Osteocyte (in vitro differentiated cells): ENCODE measurements around the gene TMEM18. TPM values are rescaled to one million over a fixed set of nuclear protein-coding genes. Genes with fewer than 3 reads are reported as not detected.

Experiments
- DNase-seq: peaks from one replicate; pipeline ENCODE4 v3.0.0; 2021; ENCODE audit warnings: mixed read lengths; ENCODE audit not compliant: unreplicated experiment; ENCODE audit errors: extremely low spot score
- H3K27ac Mint-ChIP-seq: one replicate; pipeline ENCODE4 v1.8.0; 2021; ENCODE audit warnings: mild to moderate bottlenecking, mixed read lengths; ENCODE audit not compliant: unreplicated experiment
- H3K27me3 Mint-ChIP-seq: one replicate; pipeline ENCODE4 v1.8.0; 2021; ENCODE audit warnings: mixed read lengths; ENCODE audit not compliant: unreplicated experiment
- H3K36me3 Mint-ChIP-seq: one replicate; pipeline ENCODE4 v1.8.0; 2021; ENCODE audit warnings: mixed read lengths; ENCODE audit not compliant: unreplicated experiment
- H3K4me1 Mint-ChIP-seq: one replicate; pipeline ENCODE4 v1.8.0; 2021; ENCODE audit warnings: mixed read lengths; ENCODE audit not compliant: unreplicated experiment
- H3K4me3 Mint-ChIP-seq: one replicate; pipeline ENCODE4 v1.8.0; 2021; ENCODE audit warnings: mild to moderate bottlenecking, moderate library complexity, mixed read lengths; ENCODE audit not compliant: unreplicated experiment
- H3K9me3 Mint-ChIP-seq: one replicate; pipeline ENCODE4 v1.8.0; 2021; ENCODE audit warnings: mixed read lengths; ENCODE audit not compliant: unreplicated experiment
- CTCF ChIP-seq: fragments of 200-600 bp; sonication (generic); IDR thresholded peaks from 2 replicates; pipeline ENCODE4 v1.5.0; 2021; ENCODE audit warnings: antibody characterized with exemption, mild to moderate bottlenecking, moderate library complexity
- total RNA-seq: library from RNA; stranded (reverse); gene quantifications from 2 replicates; pipeline ENCODE4 v1.2.1, GENCODE V29; 2021

TMEM18 gene
- total RNA-seq, 1 donor from 2014 or later: 32.8 TPM

DNA sequence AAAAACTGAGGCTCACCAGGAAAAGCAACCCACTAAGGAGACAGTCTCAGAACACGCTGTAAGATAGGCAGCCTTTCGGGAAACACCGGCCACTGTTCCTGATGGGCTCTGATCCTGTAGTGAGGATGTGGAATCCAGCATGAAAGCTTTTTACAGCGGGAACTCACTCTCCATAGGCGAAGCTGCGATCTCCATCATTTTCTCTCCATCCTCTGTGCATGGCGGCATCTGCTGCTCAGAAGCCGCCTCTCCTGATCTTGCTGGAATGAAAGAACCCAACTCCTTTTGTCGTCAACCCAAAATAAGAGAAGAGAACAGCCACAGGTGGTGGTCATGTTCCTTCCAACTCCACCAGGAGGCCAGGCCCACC is 49.9 kb downstream of the TMEM18 start:
- no peak overlapping the region for H3K27ac Mint-ChIP-seq
- H3K27me3 Mint-ChIP-seq: peaks cover 18% of the 10 kb centered on the region
- H3K36me3 Mint-ChIP-seq: peaks cover 7% of the 10 kb centered on the region
- TF ChIP-seq CTCF: no peak
- H3K4me1 Mint-ChIP-seq: peaks cover 11% of the 10 kb centered on the region
- H3K9me3 Mint-ChIP-seq: peaks cover 9% of the 10 kb centered on the region
- H3K4me3 Mint-ChIP-seq: no peak overlapping the region
- DNase-seq: no peak

DNA sequence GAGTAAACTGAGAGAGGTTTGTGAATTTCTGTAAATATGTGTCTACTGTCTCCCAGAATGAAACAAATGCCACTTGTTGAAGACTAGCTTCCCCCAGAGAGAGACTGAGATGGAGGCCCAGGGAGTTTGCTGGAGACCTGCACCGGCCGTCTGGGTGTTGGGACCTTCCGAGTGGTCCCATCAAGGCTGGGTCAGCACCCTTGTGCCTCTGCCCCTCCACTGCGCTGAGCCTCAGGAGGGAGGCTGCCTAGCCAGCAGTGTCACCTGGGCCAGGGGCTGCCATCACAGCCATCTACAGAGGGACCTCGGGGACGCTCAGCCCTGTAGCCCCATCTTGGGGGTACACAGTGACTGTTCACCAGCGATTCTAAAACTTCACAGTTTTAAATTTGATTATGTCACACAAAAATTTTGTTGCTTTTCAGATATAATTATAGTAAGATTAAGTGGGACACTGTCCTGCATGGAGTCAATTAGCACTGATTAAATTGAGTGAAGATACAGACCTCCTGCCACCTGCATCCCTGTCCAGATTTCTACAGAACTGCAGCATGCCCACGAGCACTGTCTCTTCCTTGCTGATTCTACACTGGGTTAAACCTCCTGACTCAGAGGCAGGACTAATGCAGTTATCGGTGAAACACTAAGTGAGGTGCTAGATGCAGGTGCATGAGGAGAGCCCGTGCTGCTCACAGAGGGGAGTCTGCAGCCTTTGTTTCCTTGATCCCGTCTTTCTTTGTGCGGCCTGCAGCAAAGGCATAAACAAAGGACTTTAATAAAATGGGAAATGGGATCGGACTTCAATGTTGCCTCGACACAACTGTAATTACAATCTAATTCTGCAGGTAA is 50.5 kb downstream of the TMEM18 start:
- H3K36me3 Mint-ChIP-seq: peaks cover 5% of the 10 kb centered on the region
- peaks cover 11% of the 10 kb centered on the region for H3K4me1 Mint-ChIP-seq
- no peak for TF ChIP-seq CTCF
- DNase-seq: peak; percentile 63
- H3K4me3 Mint-ChIP-seq: no peak overlapping the region
- H3K27ac Mint-ChIP-seq: no peak overlapping the region
- peaks cover 7% of the 10 kb centered on the region for H3K9me3 Mint-ChIP-seq
- peaks cover 18% of the 10 kb centered on the region for H3K27me3 Mint-ChIP-seq

DNA sequence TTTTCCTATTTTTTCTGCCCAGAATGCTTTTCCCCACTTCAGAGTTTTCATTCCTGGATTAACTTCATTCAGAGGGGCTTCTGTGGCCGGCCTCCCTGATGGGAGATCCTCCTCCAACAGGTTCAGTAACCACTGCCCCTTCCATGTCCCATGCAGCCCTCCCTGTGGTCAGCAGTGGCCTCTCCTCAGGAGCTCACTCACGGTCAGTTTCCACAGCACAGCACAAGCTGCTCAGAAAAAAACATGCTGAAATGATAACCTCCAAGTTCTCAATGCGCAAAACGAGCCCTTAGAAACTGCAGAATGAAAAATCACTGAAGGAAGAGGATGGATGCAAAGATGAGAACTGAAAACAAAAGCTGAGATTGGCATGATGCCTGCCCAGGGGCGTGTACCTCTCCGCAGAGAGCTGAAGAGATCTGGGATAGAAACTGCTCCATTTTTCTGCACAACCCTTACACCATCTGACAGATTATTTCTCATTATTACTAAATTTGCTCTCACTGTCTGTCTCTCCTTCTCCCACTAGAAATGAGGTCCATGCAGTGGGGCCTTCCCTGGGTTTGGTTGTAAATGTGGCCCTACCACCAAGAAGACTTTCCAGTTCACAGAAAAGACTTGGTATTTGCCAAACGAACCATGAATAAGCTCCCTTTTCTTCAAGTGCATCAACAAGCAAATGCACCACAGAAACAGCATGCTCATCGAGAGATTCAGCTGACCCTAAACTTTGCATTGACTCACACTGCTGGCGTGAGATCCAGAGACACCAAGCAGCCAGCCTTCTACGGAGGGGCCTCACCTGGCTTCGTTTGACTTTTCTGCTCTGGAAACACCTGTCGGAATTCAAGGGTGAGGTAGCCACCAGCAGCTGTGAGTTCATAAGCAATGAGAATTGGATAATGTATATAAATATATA is 51.5 kb downstream of the TMEM18 start:
- H3K4me3 Mint-ChIP-seq: no peak overlapping the region
- no peak overlapping the region for H3K27ac Mint-ChIP-seq
- peaks cover 6% of the 10 kb centered on the region for H3K4me1 Mint-ChIP-seq
- H3K36me3 Mint-ChIP-seq: no peaks in the 10 kb centered on the region
- TF ChIP-seq CTCF: no peak
- peak; percentile 64 for DNase-seq
- H3K27me3 Mint-ChIP-seq: peaks cover 18% of the 10 kb centered on the region
- H3K9me3 Mint-ChIP-seq: peaks cover 3% of the 10 kb centered on the region

DNA sequence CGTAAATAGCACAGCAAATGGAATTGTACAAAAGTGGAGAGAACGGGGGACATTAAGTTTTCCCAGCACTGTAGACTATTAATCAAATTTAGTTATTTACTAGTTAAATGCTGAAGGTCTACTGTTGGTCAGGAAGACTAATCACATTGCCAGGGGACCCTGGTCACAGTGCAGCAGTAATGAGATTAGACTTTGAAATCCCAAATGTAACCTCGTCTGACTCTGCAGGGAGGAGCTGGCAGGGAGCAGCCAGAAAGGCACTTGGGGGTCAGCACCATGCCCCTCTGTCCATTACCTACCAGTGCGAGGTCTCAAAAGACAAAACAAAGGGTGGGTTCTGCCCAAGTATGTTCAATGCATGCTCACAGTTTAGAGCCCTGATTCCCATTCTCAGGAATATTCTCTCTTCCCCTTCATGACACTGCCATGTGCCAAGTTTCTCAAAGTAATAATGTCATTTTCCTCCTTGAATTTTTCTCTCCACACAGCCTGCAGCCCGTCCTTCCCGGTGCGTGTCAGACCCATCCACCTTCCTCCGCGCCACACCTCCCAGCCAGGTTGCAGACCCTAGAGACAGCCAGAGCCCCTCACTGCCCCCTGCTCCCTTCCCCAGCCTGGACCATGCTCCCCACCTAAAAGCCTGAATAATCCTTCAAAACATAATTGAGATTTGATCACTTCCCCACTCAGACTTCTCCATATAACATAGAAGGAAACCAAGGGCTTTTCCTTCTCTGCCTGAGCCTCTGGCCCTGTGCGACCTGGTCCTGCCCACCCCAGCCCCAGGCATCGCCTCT is 52.5 kb downstream of the TMEM18 start:
- Mint-ChIP-seq H3K9me3 (no peaks in the 10 kb centered on the region), H3K36me3 (no peaks in the 10 kb centered on the region), H3K4me1 (peaks cover 6% of the 10 kb centered on the region), H3K27me3 (peaks cover 18% of the 10 kb centered on the region), H3K4me3 (no peak overlapping the region), H3K27ac (no peak overlapping the region)
- DNase-seq: peak; percentile 59
- TF ChIP-seq CTCF: no peak
